DMS53 treated with DMSO at 0.1 percent for 48 hours (cell line): ENCODE results near the gene SNX1.
"Not testable (repeated sequence)": the region's sequence is repeated elsewhere in the genome, so short reads cannot be mapped to it uniquely, and the experiment has no call there.

Experiments used
- DNase-seq: peaks from one replicate; lab custom pipeline; 2025; ENCODE audit not compliant: unreplicated experiment; lab: John Stamatoyannopoulos, UW

SNX1 gene

DNA sequence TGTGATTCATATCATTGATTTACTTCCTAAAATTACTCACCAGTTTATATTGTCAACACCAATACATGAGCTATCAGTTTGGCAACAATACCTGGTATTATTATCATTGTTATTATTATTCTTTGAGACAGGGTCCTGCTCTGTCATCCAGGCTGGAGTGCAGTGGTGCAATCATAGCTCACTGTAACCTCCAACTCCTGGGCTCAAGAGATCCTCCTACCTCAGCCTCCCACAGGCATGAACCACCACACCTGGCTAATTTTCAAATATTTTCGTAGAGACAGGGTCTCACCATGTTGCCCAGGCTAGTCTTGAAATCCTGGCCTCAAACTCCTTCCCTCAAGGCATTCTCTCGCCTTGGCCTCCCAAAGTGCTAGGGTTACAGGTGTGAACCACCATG, 22.3 kb upstream of the SNX1 start:
- not testable (repeated sequence) for DNase-seq

DNA sequence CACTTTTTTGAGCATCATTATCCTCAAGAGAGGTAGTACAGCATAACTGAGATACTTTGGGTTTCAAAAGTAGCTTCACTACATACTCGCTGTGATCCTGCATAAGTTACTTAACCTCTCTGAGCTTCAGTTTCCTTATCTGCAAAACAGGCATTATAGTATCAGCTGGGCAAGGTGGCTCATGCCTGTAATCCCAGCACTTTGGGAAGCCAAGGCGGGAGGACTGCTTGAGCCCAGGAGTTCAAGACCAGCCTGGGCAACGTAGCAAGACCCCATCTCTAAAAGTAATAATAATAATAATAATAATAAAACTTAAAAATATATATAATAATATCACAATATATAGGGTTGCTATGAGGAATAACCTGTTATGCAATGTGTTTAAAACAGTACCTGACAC, 13.0 kb upstream of the SNX1 start:
- DNase-seq: no peak

DNA sequence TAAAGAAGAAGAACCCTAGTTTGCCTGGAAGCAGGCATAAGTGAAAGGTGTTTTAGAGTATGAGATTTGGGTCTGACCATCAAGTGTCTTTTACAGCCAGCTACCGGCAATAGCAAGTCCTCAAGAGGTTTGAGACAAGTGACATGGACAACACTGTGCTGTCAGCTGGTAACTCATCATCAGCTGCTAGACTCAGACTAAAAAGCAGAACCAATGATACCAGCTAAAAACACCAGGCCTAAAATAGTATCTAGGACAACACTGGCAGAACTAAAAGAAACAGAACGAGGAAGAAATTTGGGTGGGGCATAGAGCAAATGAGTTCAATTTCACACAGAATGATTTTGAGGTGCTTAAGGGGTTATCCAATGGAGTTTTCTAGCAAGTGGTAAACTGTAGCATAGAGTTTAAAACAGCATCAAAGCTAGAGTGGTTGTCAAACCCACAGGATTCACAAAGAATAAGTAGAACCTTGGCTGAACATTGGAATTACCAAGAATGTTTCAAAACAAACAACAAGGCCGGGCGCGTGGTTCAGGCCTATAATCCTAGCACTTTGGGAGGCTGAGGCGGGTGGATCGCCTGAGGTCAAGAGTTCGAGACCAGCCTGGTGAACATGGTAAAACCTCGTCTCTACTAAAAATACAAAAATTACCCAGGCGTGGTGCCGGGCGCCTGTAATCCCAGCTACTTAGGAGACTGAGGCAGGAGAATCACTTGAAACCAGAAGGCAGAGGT, 6.1 kb upstream of the SNX1 start:
- no peak for DNase-seq

DNA sequence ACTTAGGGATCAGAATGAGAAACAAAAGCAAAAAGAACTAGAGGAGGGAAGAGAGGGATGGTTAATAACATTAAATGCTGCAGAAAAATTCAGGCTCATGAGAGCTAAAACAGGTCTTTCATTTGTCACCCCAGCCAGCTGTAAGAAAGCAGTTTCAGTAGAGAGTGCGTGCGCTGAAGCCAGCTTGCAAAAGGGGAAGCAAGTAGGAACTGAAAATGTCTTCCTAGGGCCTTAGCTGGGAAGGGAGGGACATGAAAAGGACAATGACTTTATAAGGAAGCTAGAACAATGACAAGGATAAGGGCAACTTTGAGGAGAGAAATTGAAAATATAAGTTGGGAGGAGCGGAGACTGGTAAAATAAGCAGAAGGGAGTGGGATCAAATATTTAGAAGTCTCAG, 5.3 kb upstream of the SNX1 start:
- DNase-seq: no peak

DNA sequence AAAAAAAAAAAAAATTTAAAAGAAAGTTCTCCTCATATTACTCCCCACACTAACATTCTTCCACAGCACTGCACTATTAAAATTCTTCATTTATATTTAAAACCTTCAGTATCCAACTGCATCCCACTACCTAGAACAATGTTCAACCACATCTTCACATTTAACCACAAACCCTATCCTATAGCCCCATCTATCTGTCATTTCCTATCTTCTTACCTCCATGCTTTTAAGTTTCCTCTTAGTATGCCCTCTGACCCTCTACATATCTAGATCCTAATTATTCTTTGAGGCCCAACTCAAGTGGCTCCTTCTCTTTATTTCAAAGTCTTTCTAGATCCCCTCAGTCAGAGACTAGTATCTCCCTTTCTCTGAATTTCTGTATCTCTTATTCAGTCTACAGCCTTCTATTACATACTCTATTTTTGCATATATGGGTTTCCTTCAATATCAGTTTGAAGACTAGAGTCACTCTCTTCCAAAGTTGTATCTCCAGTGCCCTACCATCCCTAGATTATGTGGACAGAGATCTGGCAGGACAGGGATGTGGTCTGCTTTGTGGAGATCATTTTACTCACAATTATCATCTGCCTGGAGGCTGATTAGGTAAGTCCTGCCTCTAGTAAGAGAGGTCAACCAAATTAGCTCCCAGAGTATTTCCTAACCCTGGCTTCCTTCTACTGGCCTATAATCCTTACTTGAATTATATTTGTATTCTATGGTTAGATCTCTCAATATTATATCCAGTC, 3.5 kb upstream of the SNX1 start:
- DNase-seq: no peak

DNA sequence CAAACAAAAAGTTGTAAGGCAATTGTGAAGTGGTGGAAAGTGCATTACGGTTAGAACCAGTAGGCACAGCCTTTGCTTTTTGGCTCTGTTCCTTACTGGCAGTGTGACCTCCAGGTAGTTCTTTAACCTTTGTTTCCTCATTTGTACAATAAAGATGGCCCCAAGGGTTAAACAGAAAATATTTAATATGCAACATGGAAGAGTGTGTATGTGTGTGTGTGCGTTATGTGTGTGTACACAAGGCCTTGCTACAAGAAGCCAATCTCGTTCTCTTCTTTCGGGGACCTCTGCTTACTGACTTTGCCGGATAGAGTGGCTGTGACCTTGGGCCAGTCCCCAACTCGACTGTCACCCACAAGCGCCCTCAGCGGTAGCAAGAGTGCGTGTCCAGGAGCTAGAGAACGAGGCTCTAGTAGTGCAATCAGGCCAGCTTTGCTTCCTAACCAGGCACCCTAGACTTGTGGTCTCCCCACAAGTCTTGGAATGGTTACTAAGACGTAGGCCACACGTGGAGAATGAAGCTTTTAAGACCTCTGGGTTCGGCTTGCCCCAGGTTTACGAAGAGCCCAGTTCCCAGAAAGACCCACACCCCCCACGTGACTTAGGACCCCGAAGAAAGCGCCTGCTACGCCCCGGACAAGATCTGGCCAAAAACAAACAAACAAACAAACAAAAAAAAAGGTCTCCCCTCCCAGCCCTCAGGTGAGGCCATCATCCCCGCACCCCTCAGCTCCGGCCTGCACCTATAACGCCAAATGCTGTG, 2.7 kb upstream of the SNX1 start:
- no peak for DNase-seq

DNA sequence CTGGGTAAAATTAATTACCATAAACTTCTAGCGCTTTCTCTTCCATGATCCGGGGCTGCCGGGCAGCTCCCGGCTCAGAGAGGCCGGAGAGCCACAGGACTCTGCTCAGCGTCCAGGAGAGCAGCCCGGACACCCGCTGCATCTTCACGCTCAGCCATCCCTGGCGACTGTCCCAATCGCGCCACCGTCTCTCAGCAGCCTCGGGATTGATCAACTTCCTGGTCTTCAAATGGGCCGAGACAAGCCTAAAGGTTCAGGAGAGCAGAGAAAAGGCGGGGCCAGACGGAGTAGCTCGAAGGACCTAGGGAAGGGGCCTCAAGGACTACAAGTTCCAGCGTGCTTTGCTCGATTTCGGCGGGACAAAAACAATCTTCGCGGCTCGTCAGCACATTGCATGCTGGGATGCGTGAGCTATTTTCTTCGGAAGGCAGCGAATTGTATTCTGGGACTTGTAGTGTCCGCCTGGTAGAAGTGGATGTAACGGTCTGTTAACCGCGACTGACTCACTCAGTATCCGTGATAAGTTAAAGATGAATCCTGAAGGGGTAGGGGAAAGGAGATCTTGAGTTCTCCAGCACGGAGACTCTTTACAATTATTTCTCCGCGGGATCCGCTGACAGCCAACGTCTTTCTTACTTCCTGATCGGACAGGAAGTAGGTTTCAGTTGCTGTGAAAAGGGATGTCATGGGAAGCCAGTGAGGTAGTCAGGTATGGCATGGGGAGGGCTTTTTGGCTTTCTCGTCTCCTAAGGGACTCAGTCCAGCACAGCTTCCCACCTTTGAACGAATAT, 2.0 kb upstream of the SNX1 start, which contains the start of gene CIAO2A:
TSS of gene CIAO2A (minus strand) at position 212 of the 791 bp plus-strand sequence. CDS start at position 142, 70 bp downstream.
- peak; percentile 97 for DNase-seq

DNA sequence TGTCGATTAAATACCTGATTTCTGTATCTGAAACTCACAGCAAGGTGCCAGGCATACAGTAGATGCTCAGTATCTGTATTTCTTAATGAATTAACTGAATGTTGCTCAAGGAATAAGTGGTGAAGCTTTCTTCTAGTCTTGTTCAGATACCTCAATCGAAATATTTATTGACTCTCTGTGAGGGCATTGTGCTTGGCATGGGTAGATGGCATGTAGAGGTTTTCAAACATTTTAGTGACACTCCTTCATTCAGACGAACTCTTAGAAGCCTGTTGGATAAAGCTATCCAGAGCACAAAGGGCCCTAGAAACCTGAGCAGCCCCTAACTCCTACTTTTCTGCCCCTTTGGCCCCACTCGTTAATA, 369 bp upstream of the SNX1 start:
- peak; percentile 33 for DNase-seq

DNA sequence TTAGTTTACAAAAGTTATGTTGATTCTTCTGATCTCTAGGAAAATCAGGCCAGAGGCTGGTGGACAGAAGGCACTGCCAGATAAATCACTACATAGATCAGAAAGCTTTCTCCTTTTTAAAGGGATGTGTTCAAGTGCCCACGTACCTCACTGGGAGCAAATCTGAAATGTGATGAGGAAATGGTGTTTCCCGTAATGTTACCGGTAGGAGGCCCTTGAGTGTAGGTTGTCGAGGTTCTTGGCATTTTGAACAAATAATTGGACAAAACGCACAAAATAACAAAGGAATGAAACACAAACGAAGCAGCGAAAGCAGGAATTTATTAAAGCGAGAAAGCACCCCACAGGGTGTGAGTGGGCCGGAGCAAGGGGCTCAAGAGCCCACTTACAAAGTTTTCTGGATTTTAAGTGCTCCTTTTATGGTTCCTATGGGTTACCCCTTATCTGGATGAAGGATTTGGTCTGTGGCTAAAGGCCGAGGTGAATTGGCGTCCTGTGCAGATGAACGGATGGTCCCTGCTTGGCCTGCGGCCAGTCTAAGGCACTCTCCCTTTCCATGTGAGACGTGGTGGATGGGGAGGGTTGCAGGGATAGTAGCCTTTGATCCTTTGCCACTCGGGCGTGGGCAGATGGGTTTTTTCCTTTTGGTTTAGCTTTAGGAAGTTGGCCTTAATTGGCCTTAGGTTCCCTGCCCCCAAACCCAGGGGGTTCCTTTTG, 1.0 kb downstream of the SNX1 start:
- DNase-seq: no peak

DNA sequence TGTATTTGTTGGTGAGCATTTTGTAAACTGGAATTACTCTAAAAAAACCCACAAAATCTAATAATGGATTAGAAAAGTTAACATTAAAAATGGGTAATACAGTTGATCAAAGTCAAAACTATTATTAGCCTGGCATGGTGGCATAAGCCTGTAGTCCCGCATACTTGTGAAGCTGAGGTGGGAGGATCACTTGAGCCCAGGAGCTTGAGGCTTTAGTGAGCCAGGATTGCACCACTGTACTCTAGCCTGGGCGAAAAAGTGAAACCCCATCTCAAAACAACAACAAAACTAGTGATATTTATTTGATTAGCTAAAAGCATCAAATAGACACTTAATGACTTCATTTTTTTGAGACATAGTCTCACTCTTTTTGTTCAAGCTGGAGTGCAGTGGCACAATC, 3.6 kb downstream of the SNX1 start:
- DNase-seq: no peak

DNA sequence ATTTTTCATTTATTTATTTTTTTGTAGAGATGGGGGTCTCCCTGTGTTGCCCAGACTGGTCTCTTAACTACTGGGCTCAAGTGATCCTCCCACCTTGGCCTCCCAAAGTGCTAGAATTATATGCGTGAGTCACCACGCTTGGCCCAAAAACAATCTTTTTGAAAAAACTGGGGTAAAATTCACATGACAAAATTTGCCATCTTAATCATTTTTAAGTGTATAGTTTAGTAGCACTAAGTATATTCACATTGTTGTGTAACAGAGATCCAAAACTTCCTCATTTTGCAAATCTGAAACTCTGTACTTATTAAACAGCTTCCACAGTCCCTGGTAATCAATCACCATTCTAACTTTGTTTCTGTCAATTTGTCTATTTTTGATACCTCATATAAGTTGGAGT, 5.2 kb downstream of the SNX1 start:
- no peak for DNase-seq

DNA sequence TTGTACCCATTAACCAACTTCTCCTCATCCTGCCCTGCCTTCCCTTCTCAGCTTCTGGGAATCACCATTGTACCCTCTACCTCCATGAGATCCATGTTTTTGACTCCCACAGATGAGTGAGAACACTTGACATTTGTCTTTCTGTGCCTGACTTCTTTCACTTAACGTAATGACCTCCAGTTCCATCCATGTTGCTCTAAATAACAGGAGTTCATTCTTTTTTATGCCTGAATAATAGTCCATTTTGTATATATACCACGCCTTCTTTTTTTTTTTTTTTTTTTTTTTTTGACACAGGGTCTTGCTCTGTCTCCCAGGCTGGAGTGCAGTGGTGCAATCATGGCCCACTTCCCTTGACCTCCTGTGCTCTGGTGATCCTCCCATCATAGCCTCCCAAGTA, 6.7 kb downstream of the SNX1 start:
- no peak for DNase-seq

DNA sequence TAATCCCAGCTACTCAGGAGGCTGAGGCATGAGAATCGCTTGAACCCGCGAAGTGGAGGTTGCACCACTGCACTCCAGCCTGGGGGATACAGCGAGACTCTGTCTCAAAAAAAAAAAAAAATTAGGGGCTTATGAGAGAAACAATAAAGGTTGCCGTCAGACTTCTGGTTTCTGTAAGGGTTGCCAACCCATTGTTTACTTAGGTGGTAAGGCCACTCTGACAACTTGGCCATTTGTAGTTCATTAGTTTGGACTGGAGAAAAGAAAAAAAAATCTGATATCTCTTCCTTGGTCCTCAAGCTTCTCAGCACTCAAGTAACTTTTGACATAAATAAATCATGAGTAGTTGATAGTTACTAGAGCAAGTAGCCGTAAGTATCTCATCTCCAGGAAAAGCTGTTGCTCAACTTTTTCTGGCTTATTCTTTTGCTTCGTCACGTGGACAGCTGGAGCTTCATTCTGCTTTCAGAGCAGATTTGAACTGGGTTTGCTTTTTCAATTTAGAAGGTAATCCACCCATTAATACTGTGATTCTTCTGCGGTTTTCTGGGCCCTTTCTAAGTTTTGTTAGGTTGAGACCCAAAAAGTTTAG, 9.4 kb downstream of the SNX1 start:
- no peak for DNase-seq

DNA sequence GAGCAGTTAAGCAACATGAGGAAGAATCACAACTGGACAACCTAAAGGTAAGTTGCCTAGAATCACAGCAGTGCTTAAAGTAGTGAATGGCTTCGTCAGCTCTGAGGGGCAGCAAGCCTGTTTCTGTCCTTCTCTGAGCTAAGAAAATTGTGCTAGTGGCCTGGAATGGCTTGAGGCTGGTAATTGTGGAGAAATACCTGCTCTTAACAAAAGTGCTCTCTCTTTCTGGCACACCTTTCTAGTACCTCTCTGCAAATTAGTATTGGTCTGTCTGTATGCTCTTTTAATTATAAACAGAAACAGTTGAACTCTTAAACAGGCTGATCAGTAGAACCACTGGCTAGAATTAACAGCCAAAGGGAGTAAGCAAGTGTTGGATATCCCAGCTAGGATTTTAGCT, 11.6 kb downstream of the SNX1 start:
- no peak for DNase-seq

DNA sequence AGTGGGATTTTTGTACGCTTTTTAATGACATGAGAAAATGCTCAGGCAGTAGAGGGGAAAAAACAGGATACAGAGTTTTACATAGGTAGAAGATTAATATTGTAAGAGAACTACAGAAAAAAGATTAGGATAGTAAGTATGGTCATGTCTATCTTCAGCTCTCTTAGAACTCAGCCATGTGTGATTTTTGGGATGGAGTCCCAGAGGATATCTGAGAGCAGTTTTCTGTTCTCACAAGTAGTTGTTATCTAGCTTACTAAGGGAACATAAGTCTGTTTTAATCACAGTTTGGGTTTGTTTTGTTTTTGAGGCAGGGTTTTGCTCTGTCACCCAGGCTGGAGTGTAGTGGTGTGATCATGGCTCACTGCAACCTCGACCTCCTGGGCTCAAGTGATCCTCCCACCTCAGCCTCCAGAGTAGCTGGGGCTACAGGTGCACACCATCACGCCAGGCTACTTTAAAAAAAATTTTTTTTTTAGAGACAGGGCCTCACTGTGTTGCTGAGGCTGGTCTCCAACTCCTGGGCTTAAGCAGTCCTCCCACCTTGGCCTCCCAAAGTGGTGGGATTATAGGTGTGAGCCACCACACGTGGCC, 14.4 kb downstream of the SNX1 start:
- not testable (repeated sequence) for DNase-seq

DNA sequence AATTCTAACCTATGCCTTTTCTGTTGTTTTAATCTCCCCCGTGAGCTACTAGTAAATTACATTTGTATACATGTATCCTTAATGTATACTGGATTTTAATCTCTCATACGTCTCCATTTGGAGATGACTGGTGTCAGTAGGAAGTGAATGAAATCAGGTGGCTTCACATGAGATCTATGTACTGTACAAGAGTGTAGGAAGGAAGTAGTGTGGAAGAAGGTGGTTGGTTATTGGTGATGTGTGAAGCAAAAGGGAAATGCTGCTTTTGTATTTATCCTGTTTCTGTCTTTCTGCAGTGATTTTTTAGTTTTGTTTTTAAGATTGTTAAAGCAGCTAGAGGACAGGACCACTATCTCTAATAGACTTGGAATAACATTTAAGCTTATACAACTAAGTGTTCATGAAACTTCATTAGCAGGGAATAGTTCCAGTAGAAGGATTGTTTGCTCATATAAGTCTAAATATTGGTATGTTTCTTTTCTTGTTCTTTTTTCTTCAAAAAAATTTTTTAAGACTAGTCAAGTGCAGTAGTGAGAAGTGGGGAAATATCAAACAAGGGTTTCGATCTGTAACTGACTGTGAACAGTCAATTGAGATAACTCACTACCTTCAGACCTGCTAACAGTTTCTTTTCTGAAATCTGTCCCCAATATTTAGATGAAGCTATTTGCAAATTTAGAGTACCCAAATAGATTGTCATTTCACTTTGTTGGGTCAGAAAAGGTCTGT, 15.3 kb downstream of the SNX1 start:
- DNase-seq: no peak

DNA sequence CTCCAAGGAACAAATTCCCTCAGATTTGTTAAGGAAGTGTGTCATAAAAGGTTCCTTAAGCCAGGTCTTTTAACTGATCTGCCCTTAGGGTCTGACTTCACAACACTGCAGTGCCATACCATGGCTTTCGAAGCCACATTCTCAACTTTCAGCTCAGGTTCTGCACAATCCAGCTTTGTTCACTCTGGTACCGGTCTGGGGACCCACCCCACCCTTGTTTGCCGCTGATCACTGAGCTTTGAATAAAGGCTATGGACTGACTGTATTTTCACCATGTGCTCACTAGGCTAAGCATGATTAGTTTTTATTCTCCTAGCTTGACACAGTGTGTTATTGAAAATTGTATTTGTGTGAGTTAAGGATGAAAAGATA, 15.9 kb downstream of the SNX1 start:
- no peak for DNase-seq

DNA sequence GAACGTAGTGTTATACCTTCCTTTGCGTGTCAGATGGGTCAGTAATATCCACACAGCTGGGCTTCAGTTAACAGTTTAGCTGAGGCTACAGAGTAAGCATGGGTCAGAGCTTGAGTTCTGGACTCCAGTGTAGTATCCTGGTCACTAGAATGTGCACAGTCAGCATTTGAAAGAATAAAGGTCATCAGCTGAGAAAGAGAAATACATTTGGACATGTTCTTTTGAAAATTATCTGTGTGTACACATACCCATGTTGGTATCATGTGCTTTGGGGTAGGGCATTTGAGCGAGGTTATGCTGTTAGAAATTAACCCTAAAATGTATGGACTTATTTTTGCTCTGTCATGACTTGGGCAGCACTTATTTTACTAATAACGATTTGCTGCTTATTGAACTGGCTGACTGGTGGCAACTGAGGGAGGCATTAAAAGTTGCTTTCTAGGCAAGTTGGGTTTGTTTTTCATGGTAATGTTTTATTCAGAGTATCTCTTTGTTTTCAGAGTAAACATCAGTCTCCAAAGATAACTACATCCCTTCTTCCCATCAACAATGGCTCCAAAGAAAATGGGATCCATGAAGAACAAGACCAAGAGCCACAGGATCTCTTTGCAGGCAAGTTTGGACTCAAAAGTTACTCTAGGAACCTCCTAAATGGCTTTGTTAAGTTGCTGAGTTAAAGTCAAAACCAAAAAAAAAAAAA, 16.4 kb downstream of the SNX1 start:
- DNase-seq: no peak

DNA sequence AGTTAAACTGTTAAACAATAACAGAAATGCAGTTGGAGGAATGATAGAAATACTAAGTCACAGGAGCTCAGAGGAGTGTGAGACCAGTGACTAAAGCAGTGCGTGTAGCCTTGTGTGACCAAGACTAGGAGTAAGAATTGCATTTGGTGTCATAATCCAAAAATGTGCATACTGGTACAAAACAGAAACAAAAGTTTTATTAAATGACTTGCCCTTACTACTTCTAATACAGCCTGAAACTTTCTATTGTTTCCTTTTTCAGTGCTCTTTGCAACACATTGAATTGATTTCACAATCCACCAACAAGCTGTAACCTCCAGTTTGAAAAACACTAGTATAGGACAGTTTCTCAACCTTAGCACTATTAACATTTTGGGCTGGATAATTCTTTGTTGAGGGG, 17.1 kb downstream of the SNX1 start:
- no peak for DNase-seq
